ENCODE results near the gene TUBB2B. TPM values are rescaled to one million over a fixed set of nuclear protein-coding genes. Genes with fewer than 3 reads are reported as not detected.

Gene TUBB2B
- total and polyA plus RNA-seq, 10 of the 15 experiments (the other 5 are each of a cell fraction or from before 2014, with no cell fraction given), result 2.6 to 75.2 (median 21.2) TPM

DNA sequence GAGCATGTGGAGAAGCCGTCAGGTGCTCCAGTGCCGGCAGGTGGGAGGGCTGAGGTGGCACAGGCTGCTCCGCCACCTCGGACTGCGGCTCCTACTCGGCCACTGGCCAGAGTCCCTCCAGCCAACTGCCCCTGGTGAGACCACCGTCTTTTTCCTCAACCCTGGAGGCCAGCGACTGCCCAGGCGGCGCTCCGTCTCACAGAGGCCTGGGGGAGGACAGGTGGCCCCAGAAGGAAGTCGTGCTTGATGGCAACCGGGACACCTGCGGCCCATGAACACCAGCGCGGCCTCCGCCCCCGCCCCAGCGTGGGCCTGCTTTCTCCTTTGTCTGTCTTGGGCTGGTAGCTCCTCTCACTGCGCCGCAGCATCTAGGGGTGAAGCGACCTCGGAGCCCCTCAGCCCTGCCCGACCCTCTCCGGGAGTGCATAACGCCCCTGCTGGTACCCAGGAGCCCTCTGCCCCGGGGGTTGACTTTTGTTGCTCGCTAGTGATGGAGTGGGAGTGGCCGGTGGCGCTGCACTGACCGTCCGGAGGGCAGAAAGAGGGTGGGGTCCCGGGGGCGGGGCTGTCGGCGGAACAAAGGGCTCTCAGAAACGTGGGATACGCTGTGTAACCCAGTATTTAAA lies 706 bp upstream of the TUBB2B start (continued):
- TF ChIP-seq, protein P1, sequence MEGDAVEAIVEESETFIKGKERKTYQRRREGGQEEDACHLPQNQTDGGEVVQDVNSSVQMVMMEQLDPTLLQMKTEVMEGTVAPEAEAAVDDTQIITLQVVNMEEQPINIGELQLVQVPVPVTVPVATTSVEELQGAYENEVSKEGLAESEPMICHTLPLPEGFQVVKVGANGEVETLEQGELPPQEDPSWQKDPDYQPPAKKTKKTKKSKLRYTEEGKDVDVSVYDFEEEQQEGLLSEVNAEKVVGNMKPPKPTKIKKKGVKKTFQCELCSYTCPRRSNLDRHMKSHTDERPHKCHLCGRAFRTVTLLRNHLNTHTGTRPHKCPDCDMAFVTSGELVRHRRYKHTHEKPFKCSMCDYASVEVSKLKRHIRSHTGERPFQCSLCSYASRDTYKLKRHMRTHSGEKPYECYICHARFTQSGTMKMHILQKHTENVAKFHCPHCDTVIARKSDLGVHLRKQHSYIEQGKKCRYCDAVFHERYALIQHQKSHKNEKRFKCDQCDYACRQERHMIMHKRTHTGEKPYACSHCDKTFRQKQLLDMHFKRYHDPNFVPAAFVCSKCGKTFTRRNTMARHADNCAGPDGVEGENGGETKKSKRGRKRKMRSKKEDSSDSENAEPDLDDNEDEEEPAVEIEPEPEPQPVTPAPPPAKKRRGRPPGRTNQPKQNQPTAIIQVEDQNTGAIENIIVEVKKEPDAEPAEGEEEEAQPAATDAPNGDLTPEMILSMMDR (IDR thresholded peaks at IDR 0.05 in 2 of 3, conservative IDR thresholded peaks at IDR 0.05 in 1 of 3; ENCODE audit: control insufficient read depth in 2 of 3, extremely low read depth in 1 of 3, insufficient read depth in 1 of 3, low read depth in 3 of 3, low read length in 3 of 3), result no peak
- no peak for TF ChIP-seq MXI1 (IDR thresholded peaks at IDR 0.05; ENCODE audit: low read depth, low read length)
- TF ChIP-seq BACH1 (IDR thresholded peaks at IDR 0.05; ENCODE audit: borderline replicate concordance), result no peak
- no peak for TF ChIP-seq STAT3 (IDR thresholded peaks at IDR 0.05; ENCODE audit: low read depth, low read length)
- TF ChIP-seq ZNF207 (IDR thresholded peaks at IDR 0.05; ENCODE audit: borderline replicate concordance), result no peak
- TF ChIP-seq, protein P2, sequence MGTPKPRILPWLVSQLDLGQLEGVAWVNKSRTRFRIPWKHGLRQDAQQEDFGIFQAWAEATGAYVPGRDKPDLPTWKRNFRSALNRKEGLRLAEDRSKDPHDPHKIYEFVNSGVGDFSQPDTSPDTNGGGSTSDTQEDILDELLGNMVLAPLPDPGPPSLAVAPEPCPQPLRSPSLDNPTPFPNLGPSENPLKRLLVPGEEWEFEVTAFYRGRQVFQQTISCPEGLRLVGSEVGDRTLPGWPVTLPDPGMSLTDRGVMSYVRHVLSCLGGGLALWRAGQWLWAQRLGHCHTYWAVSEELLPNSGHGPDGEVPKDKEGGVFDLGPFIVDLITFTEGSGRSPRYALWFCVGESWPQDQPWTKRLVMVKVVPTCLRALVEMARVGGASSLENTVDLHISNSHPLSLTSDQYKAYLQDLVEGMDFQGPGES (IDR thresholded peaks at IDR 0.05), result no peak
- peak in 1 of 2 experiments; percentile 79; a peak in 2 of 3 replicates for TF ChIP-seq EGR1 (IDR thresholded peaks at IDR 0.05; ENCODE audit: borderline replicate concordance in 1 of 2, low read depth in 2 of 2, low read length in 2 of 2)
- no peak for TF ChIP-seq MTA3 (IDR thresholded peaks at IDR 0.05; ENCODE audit: borderline replicate concordance, low read length)
- TF ChIP-seq CREB1 (IDR thresholded peaks at IDR 0.05; ENCODE audit: low read depth), result no peak

All from GM12878 (cell line).